ENCODE measurements around the gene PIP5K1A.

The PIP5K1A gene

DNA sequence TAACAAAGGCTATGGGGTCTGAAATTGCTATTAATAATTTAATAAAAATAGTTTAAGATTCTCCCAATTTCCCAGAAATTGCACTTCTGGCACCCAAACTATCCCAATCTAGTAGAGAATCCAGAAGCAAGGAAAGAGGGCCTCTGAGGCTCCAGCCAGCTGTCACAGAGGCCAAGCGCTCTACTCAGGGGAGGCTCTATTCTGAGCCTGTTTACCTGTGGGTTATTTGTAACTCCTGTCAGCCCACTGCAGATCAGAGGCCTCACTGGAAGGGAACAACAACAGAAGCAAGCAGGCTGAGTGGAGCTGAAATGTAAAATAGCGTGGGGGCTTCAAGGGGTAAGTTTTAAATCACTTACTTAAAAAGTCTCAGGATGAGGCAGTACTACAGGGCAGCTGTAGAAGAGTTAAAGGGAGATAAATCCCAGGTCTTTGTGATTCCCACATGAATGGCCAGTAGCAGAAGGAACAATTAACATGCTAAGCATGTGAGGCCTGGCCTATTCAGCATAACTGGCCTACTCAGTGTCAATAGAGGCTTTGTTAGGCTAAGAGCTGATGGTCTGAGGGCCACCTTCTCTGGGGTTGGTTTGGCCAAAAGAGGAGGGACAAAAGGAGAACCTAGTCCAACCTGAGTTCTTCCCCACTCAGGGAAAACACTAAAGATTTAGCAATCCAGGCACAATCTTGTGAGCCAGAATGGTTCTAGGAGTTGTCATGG, 96.5 kb downstream of the PIP5K1A start:
- H3K36me3 ChIP-seq: peaks cover 96% of the 10 kb centered on the region
- TF ChIP-seq, protein P1, sequence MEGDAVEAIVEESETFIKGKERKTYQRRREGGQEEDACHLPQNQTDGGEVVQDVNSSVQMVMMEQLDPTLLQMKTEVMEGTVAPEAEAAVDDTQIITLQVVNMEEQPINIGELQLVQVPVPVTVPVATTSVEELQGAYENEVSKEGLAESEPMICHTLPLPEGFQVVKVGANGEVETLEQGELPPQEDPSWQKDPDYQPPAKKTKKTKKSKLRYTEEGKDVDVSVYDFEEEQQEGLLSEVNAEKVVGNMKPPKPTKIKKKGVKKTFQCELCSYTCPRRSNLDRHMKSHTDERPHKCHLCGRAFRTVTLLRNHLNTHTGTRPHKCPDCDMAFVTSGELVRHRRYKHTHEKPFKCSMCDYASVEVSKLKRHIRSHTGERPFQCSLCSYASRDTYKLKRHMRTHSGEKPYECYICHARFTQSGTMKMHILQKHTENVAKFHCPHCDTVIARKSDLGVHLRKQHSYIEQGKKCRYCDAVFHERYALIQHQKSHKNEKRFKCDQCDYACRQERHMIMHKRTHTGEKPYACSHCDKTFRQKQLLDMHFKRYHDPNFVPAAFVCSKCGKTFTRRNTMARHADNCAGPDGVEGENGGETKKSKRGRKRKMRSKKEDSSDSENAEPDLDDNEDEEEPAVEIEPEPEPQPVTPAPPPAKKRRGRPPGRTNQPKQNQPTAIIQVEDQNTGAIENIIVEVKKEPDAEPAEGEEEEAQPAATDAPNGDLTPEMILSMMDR (IDR thresholded peaks at IDR 0.05; ENCODE audit: low read depth, low read length): no peak
- no peak for DNase-seq
- H3K9me3 ChIP-seq (ENCODE audit: severe bottlenecking): no peaks in the 10 kb centered on the region
- peak overlapping the region; percentile 39 for H3K27ac ChIP-seq
- no peaks in the 10 kb centered on the region for H3K27me3 ChIP-seq (ENCODE audit: insufficient read depth, low read depth, severe bottlenecking)
- H3K4me3 ChIP-seq (ENCODE audit: low read depth, low read length): no peak overlapping the region

All from WERI-Rb-1 (cell line).